GM12875 (cell line): ENCODE results near the gene FRAS1.

Experiments
- H3K4me3 ChIP-seq: one replicate; pipeline ENCODE4 v1.5.1; 2011; ENCODE audit warnings: low read depth, low read length, control low read depth
- TF ChIP-seq, protein P1 (sequence below): IDR thresholded peaks from 2 replicates; pipeline ENCODE4 v1.5.1; 2011; ENCODE audit warnings: low read depth, mild to moderate bottlenecking, control low read depth, inconsistent platforms, low read length, moderate library complexity, borderline replicate concordance; ENCODE audit not compliant: insufficient read depth

FRAS1 gene

DNA sequence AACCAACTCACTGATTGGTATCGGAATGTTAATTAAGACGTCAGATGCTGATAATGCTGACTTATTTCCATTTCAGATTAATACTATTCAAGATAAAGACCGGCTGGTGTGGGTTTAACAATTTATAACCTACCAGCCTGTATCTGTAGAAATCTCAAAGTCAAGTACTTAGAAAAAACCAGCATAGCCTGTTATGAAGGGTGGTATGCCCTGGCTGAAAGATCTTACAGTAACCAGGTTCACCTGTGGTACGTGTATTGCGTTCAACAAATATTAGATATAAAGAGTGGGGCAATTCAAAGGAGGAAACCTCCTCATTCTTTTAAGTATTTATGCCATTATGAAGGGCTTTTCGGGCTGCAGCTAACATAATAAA, 253.6 kb downstream of the FRAS1 start:
- TF ChIP-seq, protein P1, sequence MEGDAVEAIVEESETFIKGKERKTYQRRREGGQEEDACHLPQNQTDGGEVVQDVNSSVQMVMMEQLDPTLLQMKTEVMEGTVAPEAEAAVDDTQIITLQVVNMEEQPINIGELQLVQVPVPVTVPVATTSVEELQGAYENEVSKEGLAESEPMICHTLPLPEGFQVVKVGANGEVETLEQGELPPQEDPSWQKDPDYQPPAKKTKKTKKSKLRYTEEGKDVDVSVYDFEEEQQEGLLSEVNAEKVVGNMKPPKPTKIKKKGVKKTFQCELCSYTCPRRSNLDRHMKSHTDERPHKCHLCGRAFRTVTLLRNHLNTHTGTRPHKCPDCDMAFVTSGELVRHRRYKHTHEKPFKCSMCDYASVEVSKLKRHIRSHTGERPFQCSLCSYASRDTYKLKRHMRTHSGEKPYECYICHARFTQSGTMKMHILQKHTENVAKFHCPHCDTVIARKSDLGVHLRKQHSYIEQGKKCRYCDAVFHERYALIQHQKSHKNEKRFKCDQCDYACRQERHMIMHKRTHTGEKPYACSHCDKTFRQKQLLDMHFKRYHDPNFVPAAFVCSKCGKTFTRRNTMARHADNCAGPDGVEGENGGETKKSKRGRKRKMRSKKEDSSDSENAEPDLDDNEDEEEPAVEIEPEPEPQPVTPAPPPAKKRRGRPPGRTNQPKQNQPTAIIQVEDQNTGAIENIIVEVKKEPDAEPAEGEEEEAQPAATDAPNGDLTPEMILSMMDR: no peak
- H3K4me3 ChIP-seq: no peak overlapping the region

GRCh38 chr4:78311306-78311705, 254.2 kb downstream of the FRAS1 start:
- H3K4me3 ChIP-seq: no peak overlapping the region
- TF ChIP-seq, protein P1: no peak

DNA sequence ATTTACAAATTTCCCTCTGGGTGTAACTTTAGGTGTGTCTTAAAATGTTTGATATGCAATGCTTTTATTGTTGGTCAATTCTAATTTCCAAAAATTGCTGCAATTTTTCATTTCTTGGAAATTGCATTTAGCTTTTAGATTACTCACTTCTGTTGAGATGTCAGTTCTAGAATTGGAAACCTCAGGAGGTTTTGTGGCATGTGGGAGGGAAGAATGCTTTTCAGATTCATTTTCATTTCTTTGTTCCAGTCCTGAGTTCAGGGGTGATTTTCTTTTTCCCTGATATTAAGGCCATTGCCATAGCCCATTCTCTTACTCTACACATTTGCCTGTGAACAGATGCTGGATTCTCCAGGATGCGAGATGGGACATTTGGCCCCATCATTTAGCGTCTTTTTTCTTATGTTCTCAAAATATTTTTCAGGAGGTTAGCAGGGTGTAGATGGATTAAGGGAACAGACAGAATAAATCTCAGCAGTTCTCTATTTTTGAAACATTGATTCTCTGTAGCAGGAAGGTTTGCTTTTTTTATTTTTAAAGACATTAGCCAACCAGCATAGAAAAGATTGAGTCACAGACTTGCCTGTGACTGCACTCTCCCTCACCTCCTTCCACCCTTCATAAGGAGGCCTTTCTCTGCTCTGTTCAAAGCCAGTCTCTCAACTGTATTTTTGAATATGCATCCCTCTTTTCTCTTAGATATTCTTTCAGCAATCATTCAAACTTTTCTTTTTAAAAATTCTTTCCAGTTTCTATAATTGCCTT, 256.0 kb downstream of the FRAS1 start:
- H3K4me3 ChIP-seq: no peak overlapping the region
- TF ChIP-seq, protein P1: no peak

- TF ChIP-seq, protein P1: no peak
- H3K4me3 ChIP-seq: no peak overlapping the region
These were observed 256.6 kb downstream of the FRAS1 start for GRCh38 chr4:78313754-78314120.

DNA sequence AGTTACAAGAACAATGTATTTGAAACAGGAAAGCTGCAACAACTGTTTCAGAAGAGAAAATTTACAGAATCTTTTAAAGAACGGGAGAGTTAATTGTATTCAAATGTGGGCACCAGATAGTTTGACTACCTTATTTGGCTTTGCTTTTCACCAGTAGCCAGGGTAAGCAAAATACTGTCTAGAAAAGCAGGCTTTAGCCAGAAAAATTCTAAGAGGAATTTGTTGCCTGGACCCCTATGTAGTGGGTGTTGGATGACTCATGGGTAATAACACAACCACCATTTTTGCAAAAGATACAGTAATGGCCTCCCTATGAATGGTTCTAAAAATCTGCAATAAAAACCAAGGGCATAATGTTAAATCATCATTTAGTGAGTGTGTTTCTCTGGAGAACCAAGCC, 261.0 kb downstream of the FRAS1 start:
- H3K4me3 ChIP-seq: no peak overlapping the region
- TF ChIP-seq, protein P1: no peak

GRCh38 chr4:78320349-78320935, 263.3 kb downstream of the FRAS1 start:
- no peak overlapping the region for H3K4me3 ChIP-seq
- TF ChIP-seq, protein P1: no peak

DNA sequence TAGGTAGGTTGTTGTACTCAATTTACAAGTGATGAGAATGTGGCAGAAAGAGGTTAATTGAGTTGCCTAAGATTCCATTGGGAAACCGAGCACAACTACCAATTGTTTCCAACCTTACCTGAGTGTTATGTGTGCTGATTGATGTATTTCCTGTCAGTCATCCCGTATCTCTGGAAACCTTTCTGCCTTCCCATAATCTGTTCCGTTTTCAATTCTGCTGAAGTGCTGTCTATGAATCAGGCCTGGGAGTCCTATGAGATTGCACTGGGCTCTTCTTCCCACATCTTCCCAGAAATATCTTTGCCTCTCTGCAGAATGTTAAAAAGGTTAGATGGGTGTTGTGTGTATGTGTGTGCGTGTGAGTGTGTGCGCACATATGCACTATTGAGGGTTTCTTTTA, 264.9 kb downstream of the FRAS1 start:
- H3K4me3 ChIP-seq: no peak overlapping the region
- TF ChIP-seq, protein P1: no peak
